Activated CD4-positive, CD25-positive, alpha-beta regulatory T cell treated with anti-CD3 and anti-CD28 coated beads, Interleukin-2, amount 50 U/mL, for 72 hours (primary cell): ENCODE data around the gene EXOSC5.

ENCODE experiments used
- DNase-seq: peaks from one replicate; pipeline ENCODE4 v3.0.0; 2021

Gene EXOSC5

DNA sequence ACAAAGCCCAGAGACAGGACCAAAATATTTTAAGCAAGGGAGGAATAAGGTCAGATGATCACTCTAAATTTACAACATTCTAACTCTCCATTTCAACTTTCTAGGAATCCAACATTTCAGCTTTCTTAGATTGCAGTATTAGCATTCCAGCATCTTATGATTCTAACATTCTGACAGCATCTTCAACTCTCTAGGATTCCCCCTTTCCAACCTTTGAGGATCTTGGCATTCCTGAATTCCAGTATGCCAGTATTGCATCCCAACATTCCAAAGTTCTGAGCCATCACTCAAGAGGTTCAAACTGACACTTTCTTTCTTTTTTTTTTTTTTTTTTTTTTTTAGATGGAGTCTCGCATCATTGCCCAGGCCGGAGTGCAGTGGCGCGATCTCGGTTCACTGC lies 57.2 kb downstream of the EXOSC5 start:
- DNase-seq = no peak
